GM13976 (cell line): ENCODE results near the gene FGF2.

Experiments
- DNase-seq: peaks from one replicate; pipeline ENCODE4 v3.0.0; 2012; ENCODE audit warnings: low spot score
- in situ Hi-C: fragments of 300-500 bp; cut with MboI; formaldehyde crosslinking; loops from one replicate; pipeline ENCODE4 v1.12.0; 2022; ENCODE audit warnings: low sequenced_read_pairs, mixed read lengths, inconsistent platforms; ENCODE audit not compliant: unreplicated experiment
- TF ChIP-seq, protein P1 (sequence below): IDR thresholded peaks from 2 replicates; pipeline ENCODE4 v1.5.1; 2012; ENCODE audit warnings: borderline replicate concordance, mild to moderate bottlenecking; ENCODE audit not compliant: insufficient read depth; ENCODE audit errors: extremely low read depth, missing control alignments, control extremely low read depth

Gene FGF2

DNA sequence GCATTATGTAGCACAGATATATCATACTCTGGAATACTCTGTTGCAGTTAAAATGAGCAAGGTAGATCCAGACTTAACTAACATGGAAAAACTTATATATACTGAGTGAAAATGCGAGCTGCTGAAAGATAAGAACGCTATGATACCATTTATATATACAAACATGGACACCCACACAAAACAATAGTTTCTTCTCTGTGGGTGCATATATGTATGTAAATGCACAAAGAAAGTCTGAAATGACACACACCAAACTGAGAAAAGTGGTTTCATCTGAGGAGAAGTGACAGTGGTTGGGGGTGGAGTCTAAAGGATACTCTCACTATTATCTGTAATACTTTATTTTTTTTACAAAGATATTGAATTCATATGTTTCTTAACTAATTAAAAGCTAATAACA lies 12.2 kb upstream of the FGF2 start:
- TF ChIP-seq, protein P1, sequence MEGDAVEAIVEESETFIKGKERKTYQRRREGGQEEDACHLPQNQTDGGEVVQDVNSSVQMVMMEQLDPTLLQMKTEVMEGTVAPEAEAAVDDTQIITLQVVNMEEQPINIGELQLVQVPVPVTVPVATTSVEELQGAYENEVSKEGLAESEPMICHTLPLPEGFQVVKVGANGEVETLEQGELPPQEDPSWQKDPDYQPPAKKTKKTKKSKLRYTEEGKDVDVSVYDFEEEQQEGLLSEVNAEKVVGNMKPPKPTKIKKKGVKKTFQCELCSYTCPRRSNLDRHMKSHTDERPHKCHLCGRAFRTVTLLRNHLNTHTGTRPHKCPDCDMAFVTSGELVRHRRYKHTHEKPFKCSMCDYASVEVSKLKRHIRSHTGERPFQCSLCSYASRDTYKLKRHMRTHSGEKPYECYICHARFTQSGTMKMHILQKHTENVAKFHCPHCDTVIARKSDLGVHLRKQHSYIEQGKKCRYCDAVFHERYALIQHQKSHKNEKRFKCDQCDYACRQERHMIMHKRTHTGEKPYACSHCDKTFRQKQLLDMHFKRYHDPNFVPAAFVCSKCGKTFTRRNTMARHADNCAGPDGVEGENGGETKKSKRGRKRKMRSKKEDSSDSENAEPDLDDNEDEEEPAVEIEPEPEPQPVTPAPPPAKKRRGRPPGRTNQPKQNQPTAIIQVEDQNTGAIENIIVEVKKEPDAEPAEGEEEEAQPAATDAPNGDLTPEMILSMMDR, result no peak

DNA sequence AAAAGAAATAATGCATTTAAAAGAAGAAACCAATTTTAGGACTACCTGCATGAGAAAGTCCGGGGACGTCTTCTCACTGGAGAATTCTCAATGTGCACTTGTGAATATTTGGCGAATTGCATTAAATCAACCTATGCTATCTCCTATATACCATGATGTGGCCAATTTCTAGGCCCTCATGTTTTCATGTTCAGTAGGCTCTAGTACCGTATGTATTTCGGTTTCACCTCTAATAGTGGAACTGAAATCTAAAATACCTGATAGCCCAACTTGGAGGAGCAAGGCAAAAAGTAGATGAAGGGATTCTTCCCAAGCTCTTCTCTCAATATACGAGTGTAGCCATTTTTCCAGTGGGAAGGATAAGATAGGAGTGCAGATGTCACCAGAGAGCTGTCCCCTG lies 11.4 kb upstream of the FGF2 start:
- no peak for DNase-seq
- TF ChIP-seq, protein P1, result no peak
- in situ Hi-C loops, result no loop called here

More for the DNA sequence above, 12.2 kb upstream of the FGF2 start:
- in situ Hi-C loops, result no loop called here
- DNase-seq, result peak; percentile 51

DNA sequence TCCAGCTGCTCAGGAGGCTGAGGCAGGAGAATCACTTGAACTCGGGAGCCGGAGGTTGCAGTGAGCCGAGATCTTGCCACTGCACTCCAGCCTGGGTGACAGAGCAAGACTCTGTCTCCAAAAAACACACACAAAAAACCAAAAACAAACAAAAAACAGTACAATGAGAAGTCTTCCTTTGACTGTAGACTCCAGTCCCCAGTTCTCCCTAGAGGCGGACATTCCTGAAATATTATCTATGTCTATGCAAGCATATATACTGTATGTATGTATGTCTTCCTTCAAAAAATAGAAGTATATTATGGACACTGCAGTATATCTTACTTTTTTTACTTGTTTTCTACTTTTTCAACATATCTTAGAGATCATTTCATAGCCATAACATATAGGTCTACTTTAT lies 10.2 kb upstream of the FGF2 start:
- DNase-seq, result no peak
- TF ChIP-seq, protein P1, result no peak
- in situ Hi-C loops, result no loop called here

DNA sequence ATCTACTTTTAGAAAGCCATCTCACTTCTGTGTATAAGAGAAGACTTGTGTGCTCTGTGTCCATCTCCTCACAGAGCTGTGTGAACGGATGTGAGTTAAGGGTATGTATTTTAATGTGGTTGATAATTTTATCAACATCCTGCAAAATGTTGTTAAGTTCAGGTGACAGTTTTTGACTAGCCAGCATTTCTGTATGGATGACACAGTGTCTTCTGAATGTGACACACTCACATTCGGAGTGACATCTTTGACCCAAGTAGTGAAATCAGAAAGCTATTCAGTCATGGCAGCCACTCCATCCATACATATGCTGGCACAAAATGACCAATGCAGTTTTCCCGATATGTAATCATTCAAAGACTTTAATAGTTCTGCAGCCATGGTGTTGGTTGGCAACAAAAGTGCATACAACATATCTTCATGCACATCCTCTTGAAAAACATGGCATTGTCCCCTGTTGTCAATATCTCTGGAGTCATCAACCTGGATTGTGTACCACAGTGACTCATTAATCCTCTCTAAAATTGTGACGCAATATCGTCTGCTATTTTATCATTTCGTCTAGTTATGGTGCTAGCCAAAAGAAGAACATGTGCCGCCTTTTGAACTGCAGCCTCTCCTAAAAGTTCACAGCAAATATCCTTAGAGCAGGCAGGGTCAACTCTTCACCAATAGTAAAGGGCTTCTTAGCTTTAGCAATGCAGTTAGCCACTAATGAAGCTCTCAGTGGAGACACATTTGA lies 6.8 kb upstream of the FGF2 start:
- in situ Hi-C loops, result no loop called here
- DNase-seq, result no peak

DNA sequence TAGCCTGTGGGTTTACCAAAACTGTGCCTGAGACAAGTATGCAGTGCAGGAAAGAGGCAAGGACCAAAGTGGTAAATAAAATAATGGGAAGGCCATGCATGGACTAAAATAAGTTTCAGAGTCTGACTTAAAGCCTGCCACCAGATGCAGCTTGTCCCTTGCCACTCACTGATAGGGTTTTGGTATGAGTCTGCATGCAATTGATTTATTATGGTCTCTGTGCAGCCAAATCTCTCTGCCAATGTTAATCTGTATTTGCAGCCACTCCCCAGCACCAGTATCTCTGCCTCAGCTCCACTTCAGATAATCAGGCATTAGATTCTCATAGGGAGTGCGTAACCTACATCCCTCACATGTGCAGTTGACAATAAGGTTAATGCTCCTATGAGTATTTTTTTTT lies 5.5 kb upstream of the FGF2 start:
- in situ Hi-C loops, result no loop called here
- TF ChIP-seq, protein P1, result no peak
- no peak for DNase-seq

More for the DNA sequence above, 6.8 kb upstream of the FGF2 start:
- TF ChIP-seq, protein P1, result no peak

DNA sequence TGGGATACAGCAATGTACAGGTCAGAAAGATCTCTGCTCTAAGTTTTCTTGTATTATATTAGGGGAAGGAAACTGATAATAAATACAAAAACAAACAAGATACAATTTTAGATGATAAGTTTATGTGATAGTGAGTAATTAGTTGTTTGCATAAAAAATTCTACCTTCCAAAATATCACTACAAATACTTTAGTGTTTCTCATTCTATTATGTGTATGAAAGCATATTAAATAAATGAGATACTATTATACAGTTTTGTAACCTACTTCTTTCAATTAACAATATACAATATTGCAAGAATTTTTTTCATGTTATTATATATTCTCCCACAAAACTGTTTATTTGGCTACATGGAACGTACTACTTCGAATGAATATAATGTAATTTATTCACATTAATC lies 4.2 kb upstream of the FGF2 start:
- no peak for DNase-seq
- TF ChIP-seq, protein P1, result no peak
- in situ Hi-C loops, result no loop called here

DNA sequence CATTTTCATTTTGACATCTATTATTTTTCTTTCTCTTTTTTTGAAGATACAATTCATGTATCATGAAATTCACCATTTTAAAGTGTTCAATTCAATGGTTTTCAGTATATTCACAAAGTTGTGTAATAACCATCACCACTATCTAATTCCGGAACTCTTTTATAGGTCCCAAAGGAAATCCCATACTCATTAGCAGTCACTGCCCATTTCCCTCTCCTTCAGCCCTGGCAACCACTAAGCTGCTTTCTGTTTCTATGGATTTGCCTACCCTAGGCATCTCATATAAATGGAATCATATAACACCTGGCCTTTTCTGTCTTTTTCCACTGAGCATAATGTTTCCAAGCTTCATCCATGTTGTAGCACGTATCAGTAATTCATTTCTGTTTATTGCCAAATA lies 3.2 kb upstream of the FGF2 start:
- no peak for DNase-seq
- in situ Hi-C loops, result no loop called here
- TF ChIP-seq, protein P1, result no peak
